ENCODE results near the gene CHAC2. TPM values are rescaled to one million over a fixed set of nuclear protein-coding genes. Genes with fewer than 3 reads are reported as not detected.

Gene CHAC2
- total RNA-seq, 1 experiment from 2014 or later: 8.4 TPM

DNA sequence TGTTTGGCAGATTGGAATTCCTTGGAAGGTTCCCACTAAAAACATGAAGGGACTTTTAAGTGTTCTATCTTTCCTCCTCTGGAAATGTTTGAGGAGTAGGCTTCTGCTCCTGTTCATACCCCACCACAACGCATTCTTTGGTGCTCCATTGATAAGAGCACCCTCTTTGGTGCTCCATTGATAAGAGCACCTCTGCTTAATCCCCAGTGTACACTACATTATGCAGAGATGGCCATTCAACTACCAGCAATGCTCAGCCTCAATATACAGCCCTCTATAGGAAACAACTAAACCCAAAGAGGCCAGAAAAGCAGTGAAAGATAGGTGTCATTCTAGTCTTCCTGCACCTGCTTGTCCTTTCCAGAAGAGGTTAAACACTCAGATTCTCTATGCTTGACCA is 1.8 kb upstream of the CHAC2 start:
- no peak overlapping the region for H3K4me3 ChIP-seq (replicated peaks in 1 of 2; ENCODE audit: low read depth in 1 of 2, low read length in 2 of 2)
- POLR2A ChIA-PET: no interaction called here
- peaks cover 30% of the 10 kb centered on the region for H3K79me2 ChIP-seq (ENCODE audit: insufficient read depth, low read length)
- RAD21 ChIA-PET (ENCODE audit: low non-redundant PET in 1 of 2, low total read pairs in 2 of 2, uncharacterized antibody in 2 of 2, unreplicated experiment in 2 of 2): no interaction called here
- BruUV-seq (replicated peaks): no TSS peak
- 0 out of 4 replicates have a peak, but pooled peaks cover 0 to 2% of the 10 kb centered on the region in 2 experiments for H3K36me3 ChIP-seq (ENCODE audit: control insufficient read depth in 1 of 2, insufficient read depth in 2 of 2, low read length in 2 of 2)
- no peak overlapping the region for H3K4me2 ChIP-seq (ENCODE audit: low read length)
- TF ChIP-seq MAX (IDR thresholded peaks at IDR 0.05) (no peak), REST (IDR thresholded peaks at IDR 0.05; ENCODE audit: low read depth) (no peak), SRF (IDR thresholded peaks at IDR 0.05; ENCODE audit: low read depth) (no peak), JUND (IDR thresholded peaks at IDR 0.05) (no peak), EZH2phosphoT487 (IDR thresholded peaks at IDR 0.05; ENCODE audit: borderline replicate concordance) (no peak), CBX3 (IDR thresholded peaks at IDR 0.05; ENCODE audit: low read depth) (no peak), EZH2 (IDR thresholded peaks at IDR 0.05) (no peak), ZFX (IDR thresholded peaks at IDR 0.05) (no peak), YY1 (IDR thresholded peaks at IDR 0.05; ENCODE audit: extremely low read depth, insufficient replicate concordance, low read depth, low read length) (no peak), TCF7L2 (IDR thresholded peaks at IDR 0.05; ENCODE audit: borderline replicate concordance, extremely low read depth, insufficient read depth, insufficient read length) (no peak), RAD21 (IDR thresholded peaks at IDR 0.05; ENCODE audit: low read depth) (no peak), EGR1 (IDR thresholded peaks at IDR 0.05; ENCODE audit: low read depth) (no peak), SP1 (IDR thresholded peaks at IDR 0.05; ENCODE audit: low read depth) (no peak), CEBPB (IDR thresholded peaks at IDR 0.05; ENCODE audit: low read depth) (no peak)
- TF ChIP-seq, protein P1, sequence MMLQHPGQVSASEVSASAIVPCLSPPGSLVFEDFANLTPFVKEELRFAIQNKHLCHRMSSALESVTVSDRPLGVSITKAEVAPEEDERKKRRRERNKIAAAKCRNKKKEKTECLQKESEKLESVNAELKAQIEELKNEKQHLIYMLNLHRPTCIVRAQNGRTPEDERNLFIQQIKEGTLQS (IDR thresholded peaks at IDR 0.05): no peak
- TF ChIP-seq, protein P2, sequence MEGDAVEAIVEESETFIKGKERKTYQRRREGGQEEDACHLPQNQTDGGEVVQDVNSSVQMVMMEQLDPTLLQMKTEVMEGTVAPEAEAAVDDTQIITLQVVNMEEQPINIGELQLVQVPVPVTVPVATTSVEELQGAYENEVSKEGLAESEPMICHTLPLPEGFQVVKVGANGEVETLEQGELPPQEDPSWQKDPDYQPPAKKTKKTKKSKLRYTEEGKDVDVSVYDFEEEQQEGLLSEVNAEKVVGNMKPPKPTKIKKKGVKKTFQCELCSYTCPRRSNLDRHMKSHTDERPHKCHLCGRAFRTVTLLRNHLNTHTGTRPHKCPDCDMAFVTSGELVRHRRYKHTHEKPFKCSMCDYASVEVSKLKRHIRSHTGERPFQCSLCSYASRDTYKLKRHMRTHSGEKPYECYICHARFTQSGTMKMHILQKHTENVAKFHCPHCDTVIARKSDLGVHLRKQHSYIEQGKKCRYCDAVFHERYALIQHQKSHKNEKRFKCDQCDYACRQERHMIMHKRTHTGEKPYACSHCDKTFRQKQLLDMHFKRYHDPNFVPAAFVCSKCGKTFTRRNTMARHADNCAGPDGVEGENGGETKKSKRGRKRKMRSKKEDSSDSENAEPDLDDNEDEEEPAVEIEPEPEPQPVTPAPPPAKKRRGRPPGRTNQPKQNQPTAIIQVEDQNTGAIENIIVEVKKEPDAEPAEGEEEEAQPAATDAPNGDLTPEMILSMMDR (IDR thresholded peaks at IDR 0.05 in 2 of 3, conservative IDR thresholded peaks at IDR 0.05 in 1 of 3; ENCODE audit: borderline replicate concordance in 1 of 3, insufficient read depth in 1 of 3, low read depth in 2 of 3, low read length in 2 of 3): no peak
- H3K4me1 ChIP-seq (ENCODE audit: control insufficient read depth in 1 of 2, insufficient read depth in 2 of 2, low read length in 2 of 2): peaks cover 8 to 21% of the 10 kb centered on the region in 2 experiments; a peak in 3 of 4 replicates
- ATAC-seq (no peak), DNase-seq (ENCODE audit: low read depth, low spot score) (no peak)
- no peak overlapping the region for H3K27ac ChIP-seq (ENCODE audit: low read depth, low read length)
- H2AFZ ChIP-seq (ENCODE audit: low read depth, low read length, poor library complexity, severe bottlenecking): no peak overlapping the region
- no peaks in the 10 kb centered on the region for H4K20me1 ChIP-seq (ENCODE audit: insufficient read depth)
- H3K27me3 ChIP-seq (ENCODE audit: insufficient read depth, low read length): no peaks in the 10 kb centered on the region
- H3K9ac ChIP-seq (ENCODE audit: low read length): no peak overlapping the region
- CTCF ChIA-PET: no interaction called here
- intact Hi-C loops (cut with micrococcal nuclease): no loop called here
- no peaks in the 10 kb centered on the region for H3K9me3 ChIP-seq (ENCODE audit: control insufficient read depth in 1 of 2, insufficient read depth in 1 of 2, low read depth in 1 of 2, low read length in 2 of 2)
- no peaks in the 10 kb centered on the region for H3K9me2 ChIP-seq (ENCODE audit: insufficient read depth)
